Measurements from ENCODE around the gene CD7.
A peak's percentile ranks its signal among the peaks of the same experiment; 100 is the strongest.

Gene CD7

DNA sequence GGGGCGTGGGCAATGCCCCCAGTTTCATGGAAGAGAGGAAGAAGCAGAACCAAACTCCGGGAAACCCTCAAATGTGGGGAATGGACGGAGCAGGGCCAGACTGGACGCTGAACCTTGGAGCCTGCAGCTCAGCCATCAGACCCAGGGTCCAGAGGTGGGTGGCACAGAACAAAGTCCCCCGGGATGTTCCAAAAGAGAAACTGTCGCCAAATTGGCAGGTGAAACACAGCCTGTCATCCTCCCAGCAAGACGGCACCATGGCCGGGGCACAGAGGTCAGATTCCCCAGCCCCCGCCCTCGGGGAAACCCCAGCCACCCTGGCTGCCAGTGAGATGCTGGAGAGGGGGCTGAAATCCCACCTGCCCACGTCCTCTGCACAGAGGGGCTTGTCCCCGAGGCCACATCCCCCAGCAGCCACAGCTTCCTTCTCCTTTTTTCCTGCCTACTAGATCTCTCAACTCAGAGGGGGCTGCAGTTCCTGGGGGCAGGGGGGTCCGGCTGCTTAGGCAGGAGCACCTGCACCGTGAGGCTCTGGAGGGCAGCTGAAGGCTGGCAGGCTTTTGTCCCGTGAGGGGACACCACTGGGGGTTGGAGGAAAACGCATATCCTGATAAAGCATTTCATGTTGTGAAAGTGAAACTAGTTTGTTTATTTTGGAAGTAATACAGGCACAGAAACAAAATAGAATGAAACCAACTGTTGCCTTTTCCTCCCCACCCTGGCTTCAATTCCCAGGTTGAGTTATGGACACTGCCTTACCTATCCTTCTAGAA is 17.4 kb upstream of the CD7 start:
- peak; percentile 58 for DNase-seq (ENCODE audit: low spot score)
- peak overlapping the region; percentile 59 for H3K27ac ChIP-seq (ENCODE audit: poor library complexity, severe bottlenecking)
- no peaks in the 10 kb centered on the region for H3K9me3 ChIP-seq (ENCODE audit: severe bottlenecking)
- H3K27me3 ChIP-seq (ENCODE audit: insufficient read depth, poor library complexity, severe bottlenecking) = no peaks in the 10 kb centered on the region
- peaks cover 49% of the 10 kb centered on the region for H3K4me1 ChIP-seq (ENCODE audit: insufficient read depth, poor library complexity, severe bottlenecking)
- TF ChIP-seq, protein P1, sequence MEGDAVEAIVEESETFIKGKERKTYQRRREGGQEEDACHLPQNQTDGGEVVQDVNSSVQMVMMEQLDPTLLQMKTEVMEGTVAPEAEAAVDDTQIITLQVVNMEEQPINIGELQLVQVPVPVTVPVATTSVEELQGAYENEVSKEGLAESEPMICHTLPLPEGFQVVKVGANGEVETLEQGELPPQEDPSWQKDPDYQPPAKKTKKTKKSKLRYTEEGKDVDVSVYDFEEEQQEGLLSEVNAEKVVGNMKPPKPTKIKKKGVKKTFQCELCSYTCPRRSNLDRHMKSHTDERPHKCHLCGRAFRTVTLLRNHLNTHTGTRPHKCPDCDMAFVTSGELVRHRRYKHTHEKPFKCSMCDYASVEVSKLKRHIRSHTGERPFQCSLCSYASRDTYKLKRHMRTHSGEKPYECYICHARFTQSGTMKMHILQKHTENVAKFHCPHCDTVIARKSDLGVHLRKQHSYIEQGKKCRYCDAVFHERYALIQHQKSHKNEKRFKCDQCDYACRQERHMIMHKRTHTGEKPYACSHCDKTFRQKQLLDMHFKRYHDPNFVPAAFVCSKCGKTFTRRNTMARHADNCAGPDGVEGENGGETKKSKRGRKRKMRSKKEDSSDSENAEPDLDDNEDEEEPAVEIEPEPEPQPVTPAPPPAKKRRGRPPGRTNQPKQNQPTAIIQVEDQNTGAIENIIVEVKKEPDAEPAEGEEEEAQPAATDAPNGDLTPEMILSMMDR (IDR thresholded peaks at IDR 0.05; ENCODE audit: poor library complexity, severe bottlenecking) = no peak
- ATAC-seq (ENCODE audit: low read depth) = no peak
- peak overlapping the region; percentile 8 for H3K4me3 ChIP-seq (ENCODE audit: severe bottlenecking)
- H3K36me3 ChIP-seq (ENCODE audit: low read depth) = no peaks in the 10 kb centered on the region

DNA sequence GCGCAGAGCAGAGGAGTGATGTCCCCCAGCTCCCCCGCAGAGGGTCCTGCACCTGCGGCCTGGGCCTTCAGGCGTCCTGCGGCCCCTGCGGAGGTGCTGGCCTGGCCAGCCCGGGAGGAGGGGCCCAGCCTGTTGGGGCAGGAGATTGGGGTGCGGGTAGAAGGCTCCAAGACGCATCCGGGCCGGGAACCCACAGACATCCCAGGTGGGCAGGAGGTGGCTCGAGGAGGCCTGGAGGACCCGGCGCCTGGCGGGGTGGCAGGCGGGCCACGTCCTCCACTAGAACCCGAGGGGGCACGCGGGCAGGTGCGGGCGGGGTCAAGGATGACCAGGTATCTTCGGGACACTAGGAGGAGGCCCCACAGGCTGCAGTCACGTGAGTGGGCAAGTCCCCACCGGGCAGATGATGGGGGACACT is 16.8 kb upstream of the CD7 start:
- no peaks in the 10 kb centered on the region for H3K36me3 ChIP-seq (ENCODE audit: low read depth)
- no peaks in the 10 kb centered on the region for H3K27me3 ChIP-seq (ENCODE audit: insufficient read depth, poor library complexity, severe bottlenecking)
- TF ChIP-seq, protein P1 (IDR thresholded peaks at IDR 0.05; ENCODE audit: poor library complexity, severe bottlenecking) = no peak
- H3K9me3 ChIP-seq (ENCODE audit: severe bottlenecking) = no peaks in the 10 kb centered on the region
- H3K4me3 ChIP-seq (ENCODE audit: severe bottlenecking) = peak overlapping the region; percentile 33
- peak overlapping the region; percentile 59 for H3K27ac ChIP-seq (ENCODE audit: poor library complexity, severe bottlenecking)
- ATAC-seq (ENCODE audit: low read depth) = no peak
- peak; percentile 75 for DNase-seq (ENCODE audit: low spot score)
- peaks cover 46% of the 10 kb centered on the region for H3K4me1 ChIP-seq (ENCODE audit: insufficient read depth, poor library complexity, severe bottlenecking)

DNA sequence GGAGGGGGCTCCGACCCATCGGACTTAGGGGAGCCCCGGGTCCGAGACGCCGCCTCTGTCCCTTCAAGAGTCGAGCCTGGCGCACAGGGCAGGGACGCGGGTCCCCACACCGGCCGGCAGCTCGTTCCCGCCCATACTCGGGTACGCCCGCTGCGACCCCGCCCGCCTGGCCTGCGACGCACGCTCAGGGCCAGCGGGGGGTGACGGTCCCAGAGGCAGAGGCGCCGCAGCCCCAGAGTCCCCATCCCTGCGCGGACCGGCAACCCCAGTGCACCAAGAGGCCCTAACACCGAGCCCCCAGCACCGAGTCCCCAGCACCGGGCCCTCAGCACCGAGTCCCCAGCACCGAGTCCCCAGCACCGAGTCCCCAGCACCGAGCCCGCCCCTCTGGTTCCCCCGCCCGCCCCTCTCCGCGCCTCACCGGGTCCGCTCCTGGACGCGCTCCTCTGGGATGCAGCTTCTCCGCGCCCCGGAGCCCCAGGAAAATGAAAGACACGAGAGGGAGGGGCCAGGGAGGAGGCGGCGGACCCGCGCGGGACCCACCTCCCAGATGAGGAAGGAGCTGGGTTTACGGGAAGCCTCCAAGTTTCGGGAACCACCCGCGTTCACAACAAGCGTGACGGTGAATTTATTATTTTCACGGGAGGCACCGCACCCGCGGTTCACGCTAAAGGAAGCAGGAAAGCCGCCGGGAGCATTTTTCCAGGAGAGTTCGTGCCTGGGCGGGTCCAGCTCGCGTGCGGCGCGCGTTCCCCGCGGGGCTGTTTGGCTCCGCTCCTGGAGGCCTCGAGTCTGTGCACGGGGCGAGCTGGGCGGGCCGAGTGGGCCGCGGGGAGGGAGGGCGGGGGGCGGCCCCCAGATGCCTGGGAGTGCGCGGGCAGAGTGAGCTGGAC is 16.1 kb upstream of the CD7 start, which contains the start of gene SECTM1:
SECTM1 (minus strand) TSS at position 488 of the 893 bp plus-strand sequence. CDS start 6,526 bp downstream, outside the sequence.
- H3K27ac ChIP-seq (ENCODE audit: poor library complexity, severe bottlenecking) = peak within 1 kb of the TSS; percentile 59
- H3K36me3 ChIP-seq (ENCODE audit: low read depth) = no peaks in the 10 kb centered on the region
- DNase-seq (ENCODE audit: low spot score) = peak; percentile 73
- TF ChIP-seq, protein P1 (IDR thresholded peaks at IDR 0.05; ENCODE audit: poor library complexity, severe bottlenecking) = no peak
- peaks cover 40% of the 10 kb centered on the region for H3K4me1 ChIP-seq (ENCODE audit: insufficient read depth, poor library complexity, severe bottlenecking)
- H3K4me3 ChIP-seq (ENCODE audit: severe bottlenecking) = peak within 1 kb of the TSS; percentile 33
- ATAC-seq (ENCODE audit: low read depth) = peak; percentile 21; the same call in 2 of the 3 replicates
- H3K9me3 ChIP-seq (ENCODE audit: severe bottlenecking) = no peaks in the 10 kb centered on the region
- H3K27me3 ChIP-seq (ENCODE audit: insufficient read depth, poor library complexity, severe bottlenecking) = no peaks in the 10 kb centered on the region

DNA sequence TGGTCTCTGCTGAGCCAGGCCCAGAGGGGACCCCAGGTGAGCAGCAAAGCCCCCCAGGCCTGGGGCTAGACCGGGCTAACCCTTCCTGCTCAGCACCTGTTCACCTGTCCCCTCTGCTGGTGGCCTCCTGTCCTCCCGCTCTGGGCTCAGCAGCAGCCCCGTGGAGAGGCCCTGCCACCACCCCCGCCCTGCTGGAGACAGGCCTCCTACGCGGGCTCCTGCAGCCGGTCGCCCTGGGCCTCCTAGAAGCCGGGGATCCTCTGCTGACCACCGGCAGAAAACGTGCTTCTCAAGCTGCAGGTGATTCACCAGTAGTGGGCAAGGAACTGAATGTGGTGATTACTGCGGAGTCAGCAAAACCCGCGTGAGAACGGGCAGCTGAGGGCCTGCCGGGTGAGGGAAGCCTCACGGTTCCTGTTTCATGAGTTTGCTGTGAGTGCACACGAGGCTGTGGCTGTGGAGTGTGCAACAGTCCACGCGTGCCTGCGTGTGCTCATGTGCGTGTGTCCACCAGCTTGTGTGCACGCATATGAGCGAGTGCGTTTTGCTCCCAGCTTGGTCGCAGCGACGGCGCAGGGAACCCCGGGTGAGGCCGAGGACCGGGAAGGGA is 15.4 kb upstream of the CD7 start:
- Histone ChIP-seq H3K36me3 (ENCODE audit: low read depth) (no peaks in the 10 kb centered on the region), H3K9me3 (ENCODE audit: severe bottlenecking) (no peaks in the 10 kb centered on the region), H3K27ac (ENCODE audit: poor library complexity, severe bottlenecking) (peak overlapping the region; percentile 59), H3K4me1 (ENCODE audit: insufficient read depth, poor library complexity, severe bottlenecking) (peaks cover 37% of the 10 kb centered on the region), H3K27me3 (ENCODE audit: insufficient read depth, poor library complexity, severe bottlenecking) (no peaks in the 10 kb centered on the region), H3K4me3 (ENCODE audit: severe bottlenecking) (peak overlapping the region; percentile 33)
- peak; percentile 45 for ATAC-seq (ENCODE audit: low read depth)
- peak; percentile 73 for DNase-seq (ENCODE audit: low spot score)
- TF ChIP-seq, protein P1 (IDR thresholded peaks at IDR 0.05; ENCODE audit: poor library complexity, severe bottlenecking) = no peak
